GM12874 (cell line): ENCODE data around the gene H2AZ1.

ENCODE experiments used
- CTCF ChIP-seq: IDR thresholded peaks from 2 replicates; pipeline ENCODE4 v1.5.1; 2011; ENCODE audit warnings: low read depth, mild to moderate bottlenecking, control low read depth, low read length, moderate library complexity; ENCODE audit not compliant: insufficient read depth

Gene H2AZ1

GRCh38 chr4:99949999-99950912, at the start of gene H2AZ1:
Gene H2AZ1 (minus strand): TSS chr4:99950275. CDS start chr4:99950170, 105 bp downstream.
- TF ChIP-seq CTCF = no peak

- no peak for TF ChIP-seq CTCF
Measured at GRCh38 chr4:99998062-99998867, 48.2 kb upstream of the H2AZ1 start.

GRCh38 chr4:99991741-99992140, 41.7 kb upstream of the H2AZ1 start:
- no peak for TF ChIP-seq CTCF

- TF ChIP-seq CTCF = no peak
Measured at GRCh38 chr4:99987681-99988080, 37.6 kb upstream of the H2AZ1 start.

GRCh38 chr4:99986792-99987191, 36.7 kb upstream of the H2AZ1 start:
- TF ChIP-seq CTCF = no peak

- no peak for TF ChIP-seq CTCF
Measured at GRCh38 chr4:99983289-99983943, 33.3 kb upstream of the H2AZ1 start.

- TF ChIP-seq CTCF = no peak
Measured at GRCh38 chr4:99979872-99980271, 29.8 kb upstream of the H2AZ1 start.
